HG03135 (cell line): ENCODE measurements around the gene JAZF1.
"Not testable (repeated sequence)": the region's sequence is repeated elsewhere in the genome, so short reads cannot be mapped to it uniquely, and the experiment has no call there.

ENCODE experiments used
- ATAC-seq: cut with Tn5 transposase; IDR thresholded peaks from one replicate; pipeline ENCODE4 v1.9.1; 2021; ENCODE audit warnings: mild to moderate bottlenecking, moderate library complexity; ENCODE audit not compliant: unreplicated experiment

The JAZF1 gene

GRCh38 chr7:28017372-28017771 is 163.2 kb downstream of the JAZF1 start:
- no peak for ATAC-seq

- ATAC-seq = no peak
Observed at GRCh38 chr7:28016297-28016696, 164.3 kb downstream of the JAZF1 start.

- no peak for ATAC-seq
Observed at GRCh38 chr7:28015169-28015568, 165.4 kb downstream of the JAZF1 start.

- ATAC-seq = not testable (repeated sequence)
Observed at GRCh38 chr7:28014340-28014739, 166.3 kb downstream of the JAZF1 start.

GRCh38 chr7:28013441-28013840 is 167.2 kb downstream of the JAZF1 start:
- no peak for ATAC-seq

- ATAC-seq = no peak
Observed at GRCh38 chr7:28013019-28013418, 167.6 kb downstream of the JAZF1 start.

DNA sequence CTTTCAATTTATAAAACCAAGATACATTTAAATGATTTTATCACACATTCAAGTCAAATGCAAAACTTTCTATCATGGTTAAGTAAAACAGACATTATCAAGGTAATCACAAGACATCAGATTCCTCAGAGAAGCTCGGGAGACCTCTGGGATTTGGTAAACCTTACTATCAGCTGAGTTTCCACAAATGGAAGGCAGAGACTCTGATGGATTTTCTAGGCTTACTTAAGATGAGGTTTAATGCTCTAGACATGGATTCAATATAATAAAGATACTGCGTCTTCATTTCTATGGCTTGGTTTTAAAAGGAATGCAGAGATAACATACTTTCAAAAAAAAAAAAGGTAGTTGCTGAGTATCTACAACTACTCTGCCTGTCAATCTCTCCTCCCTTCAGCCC is 171.7 kb downstream of the JAZF1 start:
- ATAC-seq = no peak

GRCh38 chr7:28008171-28008570 is 172.4 kb downstream of the JAZF1 start:
- ATAC-seq = no peak

- no peak for ATAC-seq
Observed at GRCh38 chr7:28006491-28006890, 174.1 kb downstream of the JAZF1 start.

GRCh38 chr7:28005847-28006231 is 174.8 kb downstream of the JAZF1 start:
- ATAC-seq = no peak

GRCh38 chr7:28005075-28005846 is 175.3 kb downstream of the JAZF1 start:
- ATAC-seq = no peak

- no peak for ATAC-seq
Observed at GRCh38 chr7:28003408-28003807, 177.2 kb downstream of the JAZF1 start.

DNA sequence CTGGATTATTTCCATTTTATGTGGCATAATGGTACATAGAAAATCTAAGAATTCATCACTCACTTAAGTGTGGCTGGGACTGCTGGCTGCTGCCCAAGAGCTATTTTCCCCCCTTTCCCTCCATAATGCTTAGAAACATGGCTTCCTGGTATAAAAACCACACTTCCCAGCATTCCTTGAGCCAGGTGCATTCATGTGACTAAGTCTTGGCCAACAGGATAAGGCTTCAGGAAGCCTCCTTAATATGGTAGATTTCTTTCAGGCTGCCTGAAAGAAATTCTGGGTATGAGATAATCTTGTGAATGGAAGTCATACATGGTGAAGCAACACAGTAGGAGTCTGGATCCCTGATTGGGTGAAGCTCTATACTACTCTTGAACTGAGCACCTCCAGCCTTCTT is 178.0 kb downstream of the JAZF1 start:
- ATAC-seq = no peak

DNA sequence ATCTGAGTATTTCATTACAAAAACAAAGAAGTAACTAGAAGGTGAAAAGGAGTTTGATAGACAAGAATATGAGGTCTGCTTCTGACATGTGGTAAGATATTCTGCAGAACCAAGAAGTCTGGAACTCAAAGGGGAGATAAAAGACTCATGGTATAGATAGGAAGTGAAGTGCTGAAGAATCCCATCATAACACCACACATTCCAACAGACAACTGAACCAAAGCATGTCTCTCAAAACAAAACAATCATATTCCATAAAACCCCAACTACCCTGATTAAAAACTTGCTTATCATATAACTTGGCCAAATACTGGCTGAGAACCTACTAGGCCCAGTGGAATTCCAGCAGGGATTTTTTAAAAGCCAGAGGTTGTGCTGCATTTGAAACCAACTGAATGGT is 178.7 kb downstream of the JAZF1 start:
- ATAC-seq = no peak

DNA sequence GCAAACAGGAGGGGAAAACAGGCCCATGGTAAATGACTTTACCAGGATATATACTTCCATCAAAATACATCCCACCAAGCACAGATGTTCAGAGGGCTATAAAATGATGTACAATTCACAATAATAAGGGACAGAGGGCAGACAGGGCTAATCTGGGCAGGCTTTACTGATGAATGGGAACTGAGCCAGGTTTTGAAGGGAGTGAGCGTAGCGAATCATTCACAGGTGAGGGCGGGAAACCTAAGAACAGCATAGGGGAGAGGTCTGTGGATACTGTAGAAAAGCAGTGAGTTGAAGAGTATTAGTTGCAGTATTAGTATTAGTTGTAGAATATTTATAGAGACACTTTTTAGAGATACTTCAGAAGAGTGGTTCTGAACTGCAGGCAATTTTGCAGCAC is 180.8 kb downstream of the JAZF1 start:
- no peak for ATAC-seq

GRCh38 chr7:27998382-27998781 is 182.2 kb downstream of the JAZF1 start:
- ATAC-seq = no peak

DNA sequence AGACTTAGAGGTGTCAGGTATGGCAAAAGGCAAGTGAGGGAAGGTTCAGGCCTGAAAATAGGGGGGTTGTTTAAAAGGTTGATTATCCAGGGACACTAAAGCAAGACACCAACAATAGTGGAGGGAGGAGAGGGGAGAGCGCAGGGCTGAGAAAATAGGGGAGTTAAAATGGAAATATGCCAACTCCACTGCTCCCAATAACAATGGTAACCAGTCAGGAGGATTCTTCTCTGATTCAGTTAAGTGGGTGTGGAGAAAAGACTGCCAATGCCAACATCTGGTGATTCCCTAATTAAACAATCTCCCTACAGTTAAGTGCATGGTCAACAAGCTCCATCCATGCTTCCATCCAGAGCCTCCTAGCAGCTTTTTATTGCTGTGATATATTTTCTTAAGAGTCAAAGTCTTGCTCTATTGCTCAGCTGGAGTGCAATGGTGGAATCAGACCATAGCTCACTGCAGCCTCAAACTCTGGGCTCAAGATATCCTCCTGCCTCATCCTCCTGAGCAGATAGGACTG is 183.3 kb downstream of the JAZF1 start:
- ATAC-seq = no peak

- no peak for ATAC-seq
Observed at GRCh38 chr7:27996141-27996540, 184.5 kb downstream of the JAZF1 start.

DNA sequence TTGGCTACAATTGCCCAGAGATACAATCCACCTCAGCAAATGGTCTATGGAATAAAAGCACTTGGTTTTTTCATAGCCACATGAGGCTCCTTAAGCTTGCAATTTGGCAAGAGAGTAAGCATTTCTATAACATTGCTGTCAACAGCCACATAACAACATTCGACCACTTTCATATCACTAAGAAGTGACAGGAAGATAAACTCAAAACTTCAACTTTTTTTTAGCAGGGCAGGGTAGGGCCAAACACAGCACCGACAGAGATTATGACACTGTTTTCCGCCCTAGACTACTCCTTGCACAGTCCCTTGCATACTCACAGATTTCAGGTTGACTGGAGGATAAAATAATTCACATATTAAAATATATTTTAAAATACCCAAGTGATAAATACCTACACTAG is 185.4 kb downstream of the JAZF1 start:
- ATAC-seq = no peak

DNA sequence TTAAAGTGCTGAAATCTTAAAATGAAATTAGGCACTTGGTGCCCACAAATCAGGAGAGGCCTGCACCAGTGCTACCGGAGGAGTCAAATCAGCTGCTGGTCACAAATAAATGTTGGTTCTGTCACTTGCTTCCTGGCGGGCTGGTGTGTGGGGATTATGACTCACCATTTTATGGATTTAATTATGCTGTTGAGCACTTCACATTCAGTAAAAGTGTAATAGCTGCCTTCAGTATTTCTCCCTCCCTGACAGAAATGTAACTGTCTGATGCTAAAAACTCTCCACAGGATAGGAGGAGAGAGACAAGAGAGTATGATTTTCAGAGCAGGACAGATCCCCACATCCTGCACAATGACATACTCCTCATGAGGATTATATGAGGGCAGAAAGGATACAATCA is 186.0 kb downstream of the JAZF1 start:
- no peak for ATAC-seq

GRCh38 chr7:27992755-27993493 is 187.7 kb downstream of the JAZF1 start:
- ATAC-seq = no peak

GRCh38 chr7:27992097-27992496 is 188.5 kb downstream of the JAZF1 start:
- no peak for ATAC-seq
